ENCODE measurements around the gene MYBPC1. TPM values are rescaled to one million over a fixed set of nuclear protein-coding genes. Genes with fewer than 3 reads are reported as not detected.
"Not testable (repeated sequence)": the region's sequence is repeated elsewhere in the genome, so short reads cannot be mapped to it uniquely, and the experiment has no call there.

Gene MYBPC1
- total RNA-seq, 1 donor from 2014 or later: not detected

GRCh38 chr12:101678081-101678480 is 83.3 kb downstream of the MYBPC1 start:
- no peak overlapping the region for H3K4me3 ChIP-seq
- no peaks in the 10 kb centered on the region for H3K27me3 ChIP-seq
- DNase-seq (ENCODE audit: extremely low spot score in 2 of 2): no peak
- H3K36me3 ChIP-seq: no peaks in the 10 kb centered on the region
- intact Hi-C loops (cut with DNase I): no loop called here
- TF ChIP-seq POLR2AphosphoS5 (IDR thresholded peaks at IDR 0.05; ENCODE audit: insufficient read depth in 1 of 2, low read depth in 1 of 2) (no peak), POLR2A (IDR thresholded peaks at IDR 0.05) (no peak)
- TF ChIP-seq, protein P1, sequence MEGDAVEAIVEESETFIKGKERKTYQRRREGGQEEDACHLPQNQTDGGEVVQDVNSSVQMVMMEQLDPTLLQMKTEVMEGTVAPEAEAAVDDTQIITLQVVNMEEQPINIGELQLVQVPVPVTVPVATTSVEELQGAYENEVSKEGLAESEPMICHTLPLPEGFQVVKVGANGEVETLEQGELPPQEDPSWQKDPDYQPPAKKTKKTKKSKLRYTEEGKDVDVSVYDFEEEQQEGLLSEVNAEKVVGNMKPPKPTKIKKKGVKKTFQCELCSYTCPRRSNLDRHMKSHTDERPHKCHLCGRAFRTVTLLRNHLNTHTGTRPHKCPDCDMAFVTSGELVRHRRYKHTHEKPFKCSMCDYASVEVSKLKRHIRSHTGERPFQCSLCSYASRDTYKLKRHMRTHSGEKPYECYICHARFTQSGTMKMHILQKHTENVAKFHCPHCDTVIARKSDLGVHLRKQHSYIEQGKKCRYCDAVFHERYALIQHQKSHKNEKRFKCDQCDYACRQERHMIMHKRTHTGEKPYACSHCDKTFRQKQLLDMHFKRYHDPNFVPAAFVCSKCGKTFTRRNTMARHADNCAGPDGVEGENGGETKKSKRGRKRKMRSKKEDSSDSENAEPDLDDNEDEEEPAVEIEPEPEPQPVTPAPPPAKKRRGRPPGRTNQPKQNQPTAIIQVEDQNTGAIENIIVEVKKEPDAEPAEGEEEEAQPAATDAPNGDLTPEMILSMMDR (IDR thresholded peaks at IDR 0.05): no peak
- no peak overlapping the region for H3K27ac ChIP-seq
- H3K4me1 ChIP-seq: no peaks in the 10 kb centered on the region
- no peaks in the 10 kb centered on the region for H3K9me3 ChIP-seq

DNA sequence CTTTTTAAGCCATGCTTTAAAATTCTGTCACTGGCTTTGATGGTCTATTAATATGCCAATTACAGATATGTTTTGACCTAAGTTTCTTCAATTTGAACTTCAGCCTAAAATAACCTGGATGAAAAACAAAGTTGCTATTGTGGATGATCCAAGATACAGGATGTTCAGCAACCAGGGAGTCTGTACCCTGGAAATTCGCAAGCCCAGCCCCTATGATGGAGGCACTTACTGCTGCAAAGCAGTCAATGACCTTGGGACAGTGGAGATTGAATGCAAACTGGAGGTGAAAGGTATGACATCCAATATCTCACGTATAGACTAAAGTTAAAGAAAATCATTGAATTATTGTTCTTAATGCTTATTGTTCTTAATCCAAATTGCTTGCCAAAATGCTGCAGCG is 85.5 kb downstream of the MYBPC1 start:
- no peak overlapping the region for H3K27ac ChIP-seq
- H3K36me3 ChIP-seq: no peaks in the 10 kb centered on the region
- H3K4me3 ChIP-seq: no peak overlapping the region
- TF ChIP-seq POLR2AphosphoS5 (IDR thresholded peaks at IDR 0.05; ENCODE audit: insufficient read depth in 1 of 2, low read depth in 1 of 2) (no peak), POLR2A (IDR thresholded peaks at IDR 0.05) (no peak)
- TF ChIP-seq, protein P1 (IDR thresholded peaks at IDR 0.05): no peak
- H3K27me3 ChIP-seq: no peaks in the 10 kb centered on the region
- intact Hi-C loops (cut with DNase I): no loop called here
- DNase-seq (ENCODE audit: extremely low spot score in 2 of 2): no peak
- H3K9me3 ChIP-seq: no peaks in the 10 kb centered on the region
- H3K4me1 ChIP-seq: no peaks in the 10 kb centered on the region

DNA sequence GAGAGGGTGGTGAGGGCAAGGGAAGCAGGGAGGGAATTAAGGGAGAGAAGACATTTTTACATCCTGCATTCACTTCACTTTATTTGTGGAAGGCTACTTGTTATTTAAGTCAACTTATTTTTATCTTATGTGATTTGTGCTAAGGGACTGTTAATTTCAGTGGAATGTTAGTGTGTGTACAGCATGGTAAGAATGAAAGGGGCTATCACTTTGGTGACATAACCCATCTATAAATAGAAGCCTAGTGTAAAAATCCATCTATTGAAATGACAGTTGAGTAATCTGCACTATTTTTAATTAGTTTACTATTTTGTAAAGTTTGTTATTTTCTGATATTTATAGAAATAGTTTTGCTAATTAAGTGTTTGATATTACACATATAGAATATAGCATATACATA is 85.9 kb downstream of the MYBPC1 start:
- intact Hi-C loops (cut with DNase I): no loop called here
- Histone ChIP-seq H3K4me1 (no peaks in the 10 kb centered on the region), H3K27ac (no peak overlapping the region), H3K9me3 (no peaks in the 10 kb centered on the region), H3K4me3 (no peak overlapping the region), H3K36me3 (no peaks in the 10 kb centered on the region), H3K27me3 (no peaks in the 10 kb centered on the region)
- TF ChIP-seq, protein P1 (IDR thresholded peaks at IDR 0.05): no peak
- TF ChIP-seq POLR2A (IDR thresholded peaks at IDR 0.05): no peak
- no peak for DNase-seq (ENCODE audit: extremely low spot score in 2 of 2)

DNA sequence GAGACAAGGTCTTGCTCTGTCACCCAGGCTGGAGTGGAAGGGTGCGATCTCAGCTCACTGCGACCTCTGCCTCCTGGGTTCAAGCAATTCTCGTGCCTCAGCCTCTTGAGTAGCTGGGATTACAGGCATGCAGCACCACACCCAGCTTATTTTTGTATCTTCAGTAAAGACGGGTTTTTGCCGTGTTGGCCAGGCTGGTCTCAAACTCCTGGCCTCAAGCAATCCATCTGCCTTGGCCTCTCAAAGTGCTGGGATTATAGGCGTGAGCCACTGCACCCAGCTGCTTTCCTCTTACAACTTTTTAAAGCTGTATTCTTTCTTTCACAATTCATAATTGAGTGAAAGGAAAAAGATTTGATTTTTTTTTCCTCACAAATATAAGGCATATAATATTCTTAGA is 86.9 kb downstream of the MYBPC1 start:
- H3K27me3 ChIP-seq; DNase-seq (ENCODE audit: extremely low spot score in 2 of 2); H3K36me3 ChIP-seq; H3K27ac ChIP-seq; intact Hi-C loops (cut with DNase I); H3K9me3 ChIP-seq; H3K4me3 ChIP-seq; H3K4me1 ChIP-seq: not testable (repeated sequence)

GRCh38 chr12:101685092-101685491 is 90.3 kb downstream of the MYBPC1 start:
- H3K4me3 ChIP-seq: no peak overlapping the region
- intact Hi-C loops (cut with DNase I): no loop called here
- no peak overlapping the region for H3K27ac ChIP-seq
- H3K36me3 ChIP-seq: no peaks in the 10 kb centered on the region
- TF ChIP-seq, protein P1 (IDR thresholded peaks at IDR 0.05): no peak
- H3K9me3 ChIP-seq: no peaks in the 10 kb centered on the region
- DNase-seq (ENCODE audit: extremely low spot score in 2 of 2): no peak
- H3K4me1 ChIP-seq: no peaks in the 10 kb centered on the region
- H3K27me3 ChIP-seq: no peaks in the 10 kb centered on the region

GRCh38 chr12:101686176-101686575 is 91.4 kb downstream of the MYBPC1 start:
- H3K27me3 ChIP-seq: no peaks in the 10 kb centered on the region
- H3K27ac ChIP-seq: no peak overlapping the region
- no peak for DNase-seq (ENCODE audit: extremely low spot score in 2 of 2)
- no peaks in the 10 kb centered on the region for H3K4me1 ChIP-seq
- no peak for TF ChIP-seq POLR2AphosphoS5 (IDR thresholded peaks at IDR 0.05; ENCODE audit: insufficient read depth in 1 of 2, low read depth in 1 of 2)
- no peak for TF ChIP-seq POLR2A (IDR thresholded peaks at IDR 0.05)
- TF ChIP-seq, protein P1 (IDR thresholded peaks at IDR 0.05): no peak
- no peak overlapping the region for H3K4me3 ChIP-seq
- intact Hi-C loops (cut with DNase I): no loop called here
- H3K9me3 ChIP-seq: no peaks in the 10 kb centered on the region
- no peaks in the 10 kb centered on the region for H3K36me3 ChIP-seq
